Endometrium (tissue), 2 donors: ENCODE results near the gene LCN6.
A peak's percentile ranks its signal among the peaks of the same experiment; 100 is the strongest.

ENCODE experiments used
- FAIRE-seq: peaks from 2 replicates; lab custom pipeline; 2012; peaks lifted over from hg19 to GRCh38; lab: Jason Lieb, UNC
- donor health status: control.
- donor health status: control.

LCN6 gene

DNA sequence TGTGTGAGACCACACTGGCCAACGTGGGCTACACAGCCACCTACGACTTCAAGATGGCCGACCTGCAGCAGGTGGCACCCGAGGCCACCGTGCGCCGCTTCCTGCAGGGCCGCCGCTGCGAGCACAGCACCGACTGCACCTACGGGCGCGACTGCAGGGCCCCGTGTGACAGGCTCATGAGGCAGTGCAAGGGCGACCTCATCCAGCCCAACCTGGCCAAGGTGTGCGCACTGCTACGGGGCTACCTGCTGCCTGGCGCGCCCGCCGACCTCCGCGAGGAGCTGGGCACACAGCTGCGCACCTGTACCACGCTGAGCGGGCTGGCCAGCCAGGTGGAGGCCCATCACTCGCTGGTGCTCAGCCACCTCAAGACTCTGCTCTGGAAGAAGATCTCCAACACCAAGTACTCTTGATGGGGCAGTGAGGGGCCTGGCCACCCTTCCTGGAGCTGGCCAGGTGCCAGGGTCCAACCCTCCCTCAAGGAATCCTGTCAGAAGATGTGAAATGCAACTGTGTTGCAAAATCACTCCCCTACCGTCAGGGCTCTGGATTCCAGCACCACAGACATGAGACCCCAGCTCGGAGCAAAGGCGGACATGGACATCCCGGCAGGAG, 24.9 kb downstream of the LCN6 start:
- no peak for FAIRE-seq

DNA sequence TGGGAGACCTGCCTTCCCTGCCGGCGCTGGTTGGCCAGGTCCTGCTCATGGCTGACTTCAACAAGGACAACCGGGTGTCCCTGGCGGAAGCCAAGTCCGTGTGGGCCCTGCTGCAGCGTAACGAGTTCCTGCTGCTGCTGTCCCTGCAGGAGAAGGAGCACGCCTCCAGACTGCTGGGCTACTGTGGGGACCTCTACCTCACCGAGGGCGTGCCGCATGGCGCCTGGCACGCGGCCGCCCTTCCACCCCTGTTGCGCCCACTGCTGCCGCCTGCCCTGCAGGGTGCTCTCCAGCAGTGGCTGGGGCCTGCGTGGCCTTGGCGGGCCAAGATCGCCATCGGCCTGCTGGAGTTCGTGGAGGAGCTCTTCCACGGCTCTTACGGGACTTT, 25.4 kb downstream of the LCN6 start:
- FAIRE-seq: no peak

- FAIRE-seq: no peak
Observed at GRCh38 chr9:136722093-136722968, 26.0 kb downstream of the LCN6 start.

GRCh38 chr9:136721339-136722092, 26.8 kb downstream of the LCN6 start:
- no peak for FAIRE-seq

DNA sequence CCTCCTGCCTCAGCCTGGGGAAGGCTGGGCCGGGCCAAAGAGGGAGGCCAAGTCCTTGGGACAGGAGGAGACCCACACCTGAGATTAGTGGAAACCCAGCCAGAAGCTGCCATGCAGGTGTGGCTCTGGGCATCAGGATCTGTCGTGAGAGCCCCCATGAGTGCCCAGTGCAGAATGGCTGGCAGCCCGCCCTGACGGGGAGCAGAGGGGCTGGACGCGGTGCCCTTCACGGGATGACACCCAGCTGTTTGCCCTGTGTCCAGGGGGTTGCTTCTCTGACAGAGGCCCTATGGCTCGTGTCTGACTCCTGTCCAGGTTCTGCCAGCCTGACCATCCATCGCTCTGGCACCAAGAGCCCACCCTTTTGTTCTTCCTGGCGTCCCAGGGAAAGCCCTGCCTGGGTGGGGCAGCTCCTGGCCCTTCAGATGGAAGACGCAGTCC, 27.4 kb downstream of the LCN6 start:
- no peak for FAIRE-seq

- FAIRE-seq: no peak
Observed at GRCh38 chr9:136720251-136720897, 28.0 kb downstream of the LCN6 start.

GRCh38 chr9:136719195-136719880, 29.0 kb downstream of the LCN6 start:
- no peak for FAIRE-seq

DNA sequence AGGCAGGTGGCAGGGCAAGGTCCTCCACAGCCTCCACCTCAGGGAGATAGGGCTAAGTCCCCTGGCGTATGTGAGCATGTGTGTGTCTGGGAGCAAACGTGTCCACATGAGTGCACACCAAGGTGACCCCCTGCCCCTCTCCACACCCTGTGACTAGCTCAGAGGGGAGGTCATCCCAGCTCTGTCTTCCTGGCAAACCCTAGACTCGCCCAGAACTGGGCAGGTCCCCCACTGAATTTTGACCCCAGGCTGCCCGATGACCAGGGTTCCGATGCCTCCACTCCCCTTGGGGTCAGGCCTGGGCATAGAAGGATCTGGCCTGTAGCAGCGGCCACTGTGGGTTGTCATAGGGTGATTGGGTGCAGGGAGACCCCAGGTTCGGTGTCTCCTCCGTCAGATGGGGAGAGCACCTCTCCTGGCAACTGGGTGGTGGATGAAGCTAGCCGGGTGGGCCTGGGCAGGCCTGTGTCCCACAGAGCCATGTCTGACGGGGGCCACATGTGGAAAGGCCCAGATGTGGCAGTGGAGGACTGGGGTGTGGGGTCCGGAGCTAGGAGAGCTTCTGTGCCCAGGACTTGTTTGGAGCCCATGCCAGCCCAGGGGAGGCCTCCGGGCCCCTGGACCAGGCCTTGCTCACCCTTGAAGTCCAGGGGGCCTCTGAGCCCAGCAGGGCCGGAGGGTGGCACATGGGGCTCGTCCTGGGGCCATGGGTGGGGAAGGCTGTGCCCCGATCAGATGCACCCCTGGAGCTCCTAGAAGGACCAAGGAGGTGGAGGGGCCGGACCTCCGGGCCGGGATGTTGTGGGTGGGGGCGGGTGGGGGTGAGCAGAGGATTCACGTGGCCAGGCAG, 29.8 kb downstream of the LCN6 start:
- FAIRE-seq: no peak

GRCh38 chr9:136717399-136717798, 30.9 kb downstream of the LCN6 start:
- FAIRE-seq: no peak

DNA sequence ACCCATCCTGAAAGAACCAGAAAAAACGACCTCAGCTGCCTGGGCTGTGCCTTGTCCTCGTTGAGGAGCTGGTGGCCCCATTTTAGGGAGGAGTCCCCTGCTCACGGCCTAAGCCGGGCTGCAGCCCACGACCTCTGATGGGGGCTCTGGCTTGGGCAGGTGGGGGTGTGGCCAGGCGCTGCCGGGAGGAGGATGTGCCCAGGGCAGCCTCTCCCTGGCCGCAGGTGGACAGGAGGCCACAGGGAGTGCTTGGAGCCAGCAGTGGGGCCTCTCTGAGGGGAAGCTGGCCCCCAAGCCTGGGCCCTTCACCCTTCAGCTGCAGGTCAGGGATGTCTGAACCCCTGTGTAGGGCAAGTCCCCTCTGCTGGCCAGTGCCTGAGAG, 33.4 kb downstream of the LCN6 start:
- FAIRE-seq: no peak

- FAIRE-seq: no peak
Observed at GRCh38 chr9:136714096-136714892, 34.0 kb downstream of the LCN6 start.

DNA sequence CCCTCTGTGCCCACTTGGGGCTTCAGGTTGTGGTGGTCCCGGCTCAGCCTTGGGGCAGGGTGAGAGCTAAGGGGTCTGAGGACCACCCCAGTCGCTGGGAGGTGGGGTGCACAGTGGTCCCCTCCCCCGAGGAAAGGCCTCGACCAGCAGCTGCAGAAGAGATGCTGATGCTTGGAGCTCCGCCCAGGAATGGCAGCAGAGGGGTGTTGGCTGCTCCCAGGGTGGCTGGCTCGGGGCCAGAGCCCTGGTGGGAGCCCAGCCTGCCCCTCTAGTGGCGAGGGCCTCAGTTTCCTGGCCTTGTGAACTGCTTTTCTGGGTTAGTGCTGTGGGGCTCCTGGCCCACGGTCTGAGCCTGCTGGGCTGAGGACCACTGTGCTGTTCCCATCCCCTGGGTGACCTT, 34.8 kb downstream of the LCN6 start:
- FAIRE-seq: no peak

DNA sequence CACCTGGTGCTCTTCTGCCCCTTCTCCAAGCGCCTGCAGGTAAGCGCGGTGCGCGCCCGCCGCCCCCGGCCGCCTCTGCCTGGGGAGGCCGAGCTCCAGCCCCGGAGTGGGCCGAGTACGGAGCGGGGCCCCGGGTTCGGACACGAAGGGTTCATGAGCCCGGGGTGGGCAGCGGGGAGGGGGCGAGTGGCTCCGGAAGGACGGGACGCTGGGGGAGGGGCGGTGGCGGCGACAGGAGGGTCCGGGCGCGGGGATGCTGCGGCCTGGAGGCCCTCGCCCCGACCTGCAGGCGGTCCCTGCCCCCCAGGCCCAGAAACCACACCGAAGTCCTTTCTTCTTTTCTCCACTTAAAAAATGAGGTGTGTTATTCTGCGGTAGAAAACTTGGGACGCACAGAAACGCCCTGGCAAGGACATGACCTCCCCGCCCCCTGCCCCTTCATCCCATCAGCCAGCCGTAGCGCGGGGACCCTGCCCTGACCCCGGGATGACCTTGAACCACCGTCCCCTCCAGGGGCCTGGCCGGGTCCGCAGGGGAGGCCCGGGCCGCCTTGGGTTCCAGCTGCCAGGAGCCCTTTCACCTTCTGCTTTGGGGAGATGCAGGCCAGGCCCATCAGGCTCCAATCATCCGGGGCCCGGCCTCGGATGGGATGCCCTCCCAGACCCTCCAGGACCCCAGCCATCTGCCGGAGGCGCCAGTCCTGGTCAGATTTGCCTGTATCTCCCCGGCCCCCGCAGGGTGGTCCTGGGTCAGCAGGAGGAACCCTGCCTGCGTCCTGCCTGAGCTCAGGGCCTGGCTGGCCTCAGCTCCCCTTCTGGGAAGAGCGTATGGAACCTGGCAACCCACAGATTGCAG, 35.4 kb downstream of the LCN6 start:
- FAIRE-seq: no peak

DNA sequence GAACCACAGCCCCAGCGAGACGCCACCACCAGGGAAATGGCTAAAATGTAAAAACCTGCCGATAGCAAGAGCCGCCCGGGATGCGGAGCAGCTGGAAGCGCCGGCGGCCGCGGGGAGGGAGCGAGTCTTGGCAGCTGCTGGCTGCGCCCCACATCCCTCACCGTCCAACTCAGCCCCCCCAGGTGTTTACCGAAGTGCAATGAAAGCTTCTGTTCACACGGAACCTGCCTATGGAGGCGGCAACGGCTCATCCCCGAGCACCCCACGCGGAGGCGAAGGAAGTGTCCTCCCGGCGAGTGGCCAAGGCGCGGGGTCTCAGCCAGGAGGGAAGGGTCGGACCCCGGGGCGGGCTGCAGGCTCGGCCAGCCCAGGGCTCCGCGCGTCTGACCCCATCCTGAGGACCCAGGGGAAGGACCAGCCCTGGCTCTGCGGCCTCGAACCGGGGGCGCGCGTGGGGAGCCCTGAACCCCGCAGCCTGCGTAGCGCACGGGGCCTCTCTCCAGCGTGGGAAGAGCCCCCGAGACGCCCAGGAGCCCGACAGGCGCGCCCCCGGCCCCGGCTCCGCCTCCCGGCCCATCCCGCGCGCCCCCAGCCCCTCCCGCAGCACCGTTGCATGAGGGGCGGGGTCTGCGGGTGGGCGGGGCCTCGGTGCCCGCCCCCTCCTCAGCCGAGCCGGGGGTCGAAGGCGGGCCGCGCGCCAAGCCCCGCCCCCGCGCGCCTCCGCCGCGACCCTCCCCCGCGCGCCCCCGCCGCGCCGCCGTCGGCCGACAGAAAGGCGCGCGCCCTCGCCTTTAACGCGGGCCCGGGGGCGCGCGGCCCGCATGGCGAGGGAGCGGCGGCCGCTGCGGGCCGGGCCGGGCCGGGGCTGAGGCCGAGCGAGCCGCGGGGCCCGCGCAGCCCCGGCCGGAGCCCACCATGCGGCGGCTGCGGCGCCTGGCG, 36.3 kb downstream of the LCN6 start, which contains the start of gene DIPK1B:
DIPK1B (plus strand) TSS at position 822 of the 939 bp plus-strand sequence; CDS start at position 916, 94 bp downstream.
- FAIRE-seq: no peak

DNA sequence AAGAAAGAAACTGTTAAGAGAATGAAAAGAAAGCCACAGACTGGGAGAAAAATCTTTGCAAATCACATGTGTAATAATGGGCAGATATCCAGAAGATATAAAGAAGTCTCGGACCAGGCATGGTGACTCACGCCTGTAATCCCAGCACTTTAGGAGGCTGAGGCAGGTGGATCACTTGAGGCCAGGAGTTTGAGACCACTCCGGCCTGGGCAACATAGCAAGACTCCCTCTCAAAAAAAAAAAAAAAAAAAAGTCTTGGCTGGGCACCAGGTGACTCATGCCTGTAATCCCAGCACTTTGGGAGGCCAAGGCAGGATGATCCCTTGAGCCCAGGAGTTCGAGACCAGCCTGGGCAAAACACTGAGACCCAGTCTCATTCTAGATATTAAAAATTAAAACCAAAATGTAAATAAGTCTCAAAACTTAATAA, 37.1 kb downstream of the LCN6 start:
- FAIRE-seq: peak; percentile 46

DNA sequence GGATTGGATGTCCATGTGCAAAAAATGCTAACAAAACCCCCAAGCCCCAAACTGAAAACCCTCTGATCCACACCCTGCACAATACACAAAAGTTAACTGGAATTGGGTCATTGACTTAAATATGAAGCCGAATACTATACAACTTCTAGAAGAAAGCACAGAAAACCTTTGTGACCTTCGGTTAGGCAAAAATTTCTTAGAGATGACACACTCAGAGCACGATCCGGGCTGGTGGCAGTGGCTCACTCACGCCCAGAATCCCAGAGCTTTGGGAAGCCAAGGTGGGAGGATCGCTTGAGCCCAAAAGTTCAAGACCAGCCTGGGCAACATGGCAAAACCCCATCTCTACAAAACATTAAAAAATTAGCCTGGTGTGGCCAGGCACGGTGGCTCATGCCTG, 37.8 kb downstream of the LCN6 start:
- no peak for FAIRE-seq

GRCh38 chr9:136709454-136710109, 38.7 kb downstream of the LCN6 start:
- FAIRE-seq: no peak
